ENCODE data around the gene RIF1.

The RIF1 gene

GRCh38 chr2:151522556-151522955 is 112.9 kb downstream of the RIF1 start:
- DNase-seq = no peak

DNA sequence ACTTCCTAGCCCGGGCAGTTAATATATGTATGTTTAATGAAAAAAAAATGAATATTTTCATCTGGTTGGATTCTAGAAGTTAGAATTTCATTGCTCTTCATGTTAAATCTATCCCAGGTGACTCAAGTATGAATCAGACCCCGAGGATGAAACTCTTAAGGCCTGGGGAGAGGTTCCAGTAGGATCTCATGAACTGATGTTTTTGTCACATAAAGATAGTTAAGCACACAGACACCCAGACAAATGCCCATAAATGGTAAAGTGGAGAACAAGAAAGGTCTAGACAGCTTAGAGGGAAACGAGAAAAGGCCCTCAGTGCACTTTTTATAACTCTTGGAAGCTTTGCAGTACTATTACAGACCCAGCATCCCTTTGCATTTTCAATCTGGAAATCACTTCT is 114.1 kb downstream of the RIF1 start:
- DNase-seq = no peak

GRCh38 chr2:151525821-151526373 is 116.2 kb downstream of the RIF1 start:
- DNase-seq = no peak

DNA sequence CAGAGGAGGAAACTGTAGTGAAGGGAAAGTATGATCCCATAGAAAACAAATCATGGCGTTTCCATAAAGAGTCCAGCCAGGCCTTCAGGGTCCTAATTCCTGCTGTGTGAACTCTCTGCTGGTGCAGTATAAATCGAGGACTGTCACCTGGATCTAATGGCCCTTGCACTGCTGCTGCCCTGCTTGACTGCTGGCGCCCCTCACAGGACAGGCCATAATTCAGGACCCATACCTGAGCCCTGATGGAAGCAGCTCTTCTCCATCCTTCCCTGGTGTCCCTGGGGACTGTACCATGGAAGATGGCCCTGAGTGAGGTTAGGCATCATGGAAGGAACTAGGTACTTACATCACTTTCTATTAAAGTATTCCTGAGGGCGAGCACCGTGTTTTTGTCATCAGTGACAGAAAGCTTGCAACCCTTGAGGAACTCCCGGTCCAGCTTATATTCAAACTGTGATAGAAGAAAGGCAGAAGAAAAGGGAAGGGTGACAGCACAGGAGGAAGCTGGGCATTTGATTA is 116.9 kb downstream of the RIF1 start:
- no peak for DNase-seq

Data from activated T-cell treated with anti-CD3 and anti-CD28 coated beads, Interleukin-2, amount 50 U/mL, for 48 hours (primary cell).